Panc1 (cell line): Measurements from ENCODE around the gene HIPK3. TPM values are rescaled to one million over a fixed set of nuclear protein-coding genes. Genes with fewer than 3 reads are reported as not detected.
A peak's percentile ranks its signal among the peaks of the same experiment; 100 is the strongest.
"Not testable (repeated sequence)": the region's sequence is repeated elsewhere in the genome, so short reads cannot be mapped to it uniquely, and the experiment has no call there.

ENCODE experiments used
- ATAC-seq: fragments of 200-7000 bp; cut with Tn5 transposase; 2 replicates; pipeline ENCODE4 v1.9.1; 2020; ENCODE audit warnings: mild to moderate bottlenecking, moderate library complexity
- BruUV-seq: library from RNA; stranded (reverse); fragments of 400-500 nt; replicated peaks from 2 replicates; lab custom pipeline; 2021; lab: Mats Ljungman, UMichigan
- CTCF ChIA-PET: fragments of 300-600 bp; sonication (Branson Sonifier 250); formaldehyde crosslinking; loops from one replicate; lab custom pipeline; 2022; ENCODE audit warnings: antibody characterized with exemption; lab: Charles Lee
- POLR2A ChIA-PET: fragments of 300-600 bp; sonication (Branson Sonifier 250); formaldehyde crosslinking; loops from one replicate; lab custom pipeline; 2022; ENCODE audit warnings: antibody characterized with exemption; lab: Charles Lee
- DNase-seq: peaks from one replicate; pipeline ENCODE4 v3.0.0-alpha.2; 2010; ENCODE audit warnings: low read depth, low spot score
- H3K27ac ChIP-seq: 2 replicates; pipeline ENCODE4 v1.5.1; 2011; ENCODE audit warnings: mild to moderate bottlenecking, low read length, inconsistent platforms
- H3K27me3 ChIP-seq: fragments of 200-500 bp; sonication (Bioruptor generic); 2 replicates; pipeline ENCODE4 v1.6.0; 2014; ENCODE audit warnings: low read length, inconsistent platforms; ENCODE audit not compliant: control insufficient read depth, insufficient read depth
- H3K36me3 ChIP-seq: fragments of 200-500 bp; sonication (Bioruptor generic); 2 replicates; pipeline ENCODE4 v1.5.1; 2014; ENCODE audit warnings: inconsistent platforms, mild to moderate bottlenecking, low read length, moderate library complexity; ENCODE audit not compliant: control insufficient read depth, insufficient read depth
- H3K4me1 ChIP-seq: 2 replicates; pipeline ENCODE4 v1.5.1; 2011; ENCODE audit warnings: inconsistent platforms, mild to moderate bottlenecking, low read length, moderate library complexity; ENCODE audit not compliant: control insufficient read depth, insufficient read depth
- H3K4me3 ChIP-seq, 2 experiments: 2 replicates each; pipeline ENCODE4 v1.5.1; 2011 to 2012; ENCODE audit warnings: low read depth in 2 of 2, low read length in 2 of 2, mild to moderate bottlenecking in 2 of 2, inconsistent platforms in 1 of 2, moderate library complexity in 1 of 2
- H3K9me3 ChIP-seq: fragments of 200-500 bp; sonication (Bioruptor generic); 2 replicates; pipeline ENCODE4 v1.5.1; 2014; ENCODE audit warnings: low read depth, mild to moderate bottlenecking, inconsistent platforms, low read length, moderate library complexity; ENCODE audit not compliant: control insufficient read depth, insufficient read depth
- CTCF ChIP-seq: fragments of 450-650 bp; IDR thresholded peaks from 2 replicates; pipeline ENCODE4 v1.5.1; 2017; ENCODE audit warnings: mild to moderate bottlenecking
- POLR2AphosphoS5 ChIP-seq: IDR thresholded peaks from 2 replicates; pipeline ENCODE4 v1.6.1; 2012; ENCODE audit warnings: mild to moderate bottlenecking, low read depth, low read length, moderate library complexity
- REST ChIP-seq, 2 experiments: IDR thresholded peaks; 2 replicates each; pipeline ENCODE4 v1.6.1; 2011 to 2012; ENCODE audit warnings: low read depth in 2 of 2, control low read depth in 1 of 2, low read length in 1 of 2, mild to moderate bottlenecking in 1 of 2, moderate library complexity in 1 of 2; ENCODE audit not compliant: insufficient read depth in 1 of 2
- SIN3A ChIP-seq: IDR thresholded peaks from 2 replicates; pipeline ENCODE4 v1.6.1; 2012; ENCODE audit warnings: low read depth, mild to moderate bottlenecking, low read length, moderate library complexity, borderline replicate concordance; ENCODE audit not compliant: insufficient read depth
- TCF7L2 ChIP-seq: IDR thresholded peaks from 2 replicates; pipeline ENCODE4 v1.6.1; 2011; ENCODE audit warnings: mild to moderate bottlenecking, low read depth, low read length, inconsistent platforms
- in situ Hi-C: cut with HindIII; loops from 2 replicates; pipeline ENCODE4 v1.10.0; 2016; ENCODE audit warnings: low sequenced_read_pairs, low pct_unique_long_range_greater_than_20kb
- intact Hi-C: fragments of 100-400 bp; cut with micrococcal nuclease; formaldehyde crosslinking; loops from one replicate; pipeline ENCODE4 v1.10.0; 2022; ENCODE audit not compliant: unreplicated experiment
- total RNA-seq: library from RNA; stranded (reverse); gene quantifications from one replicate; pipeline ENCODE4 v1.2.1, GENCODE V29; 2021; ENCODE audit not compliant: unreplicated experiment

The HIPK3 gene
- total RNA-seq, 1 experiment from 2014 or later: 72.2 TPM

GRCh38 chr11:33259869-33260268, 2.7 kb downstream of the HIPK3 start:
- TF ChIP-seq POLR2AphosphoS5: no peak
- TF ChIP-seq SIN3A: no peak
- TF ChIP-seq TCF7L2: no peak
- no peak for TF ChIP-seq CTCF
- TF ChIP-seq REST (IDR thresholded peaks at IDR 0.05; ENCODE audit: insufficient read depth in 1 of 2, low read depth in 2 of 2, low read length in 1 of 2): no peak
- Histone ChIP-seq H3K36me3 (no peaks in the 10 kb centered on the region; the same call in 1 of the 2 replicates), H3K4me3 (peak overlapping the region; percentile 80 to 85), H3K27me3 (no peaks in the 10 kb centered on the region), H3K4me1 (peaks cover 32% of the 10 kb centered on the region), H3K27ac (peak overlapping the region; percentile 63), H3K9me3 (no peaks in the 10 kb centered on the region)
- in situ Hi-C loops (no loop called here), intact Hi-C loops (loop anchor here (2.0 to 10.0 kb wide), 2 partner anchors 65 to 93 kb away; no protein-coding TSS in a partner anchor)
- no TSS peak for BruUV-seq
- DNase-seq: no peak
- CTCF ChIA-PET: no interaction called here
- POLR2A ChIA-PET: no interaction called here
- no peak for ATAC-seq

GRCh38 chr11:33261350-33261749, 4.2 kb downstream of the HIPK3 start:
- DNase-seq, H3K27me3 ChIP-seq, H3K9me3 ChIP-seq, ATAC-seq, BruUV-seq, H3K27ac ChIP-seq, in situ Hi-C loops, H3K36me3 ChIP-seq, POLR2A ChIA-PET, H3K4me3 ChIP-seq: not testable (repeated sequence)
- CTCF ChIA-PET: interaction anchor here (0.6 kb wide), 1 partner anchor 70 kb away, joined by 9 read pairs; no protein-coding TSS in a partner anchor
- H3K4me1 ChIP-seq: peaks cover 34% of the 10 kb centered on the region
- intact Hi-C loops: loop anchor here (10.0 kb wide), 1 partner anchor 63 kb away; no protein-coding TSS in a partner anchor

- ChIA-PET CTCF (no interaction called here), POLR2A (no interaction called here)
- intact Hi-C loops: loop anchor here (10.0 kb wide), 1 partner anchor 63 kb away; no protein-coding TSS in a partner anchor
- no peak for TF ChIP-seq POLR2AphosphoS5
- no peak for TF ChIP-seq CTCF
- TF ChIP-seq REST (IDR thresholded peaks at IDR 0.05; ENCODE audit: insufficient read depth in 1 of 2, low read depth in 2 of 2, low read length in 1 of 2): no peak
- no peak for TF ChIP-seq SIN3A
- TF ChIP-seq TCF7L2: no peak
- DNase-seq: no peak
- Histone ChIP-seq H3K9me3 (no peaks in the 10 kb centered on the region), H3K4me3 (no peak overlapping the region), H3K27ac (no peak overlapping the region), H3K27me3 (no peaks in the 10 kb centered on the region), H3K36me3 (no peaks in the 10 kb centered on the region; the same call in 1 of the 2 replicates), H3K4me1 (peaks cover 36% of the 10 kb centered on the region)
- BruUV-seq: no TSS peak
- in situ Hi-C loops: no loop called here
- no peak for ATAC-seq
Measured at GRCh38 chr11:33262011-33262645, 4.9 kb downstream of the HIPK3 start.
